ENCODE measurements around the gene TMEM255B.

DNA sequence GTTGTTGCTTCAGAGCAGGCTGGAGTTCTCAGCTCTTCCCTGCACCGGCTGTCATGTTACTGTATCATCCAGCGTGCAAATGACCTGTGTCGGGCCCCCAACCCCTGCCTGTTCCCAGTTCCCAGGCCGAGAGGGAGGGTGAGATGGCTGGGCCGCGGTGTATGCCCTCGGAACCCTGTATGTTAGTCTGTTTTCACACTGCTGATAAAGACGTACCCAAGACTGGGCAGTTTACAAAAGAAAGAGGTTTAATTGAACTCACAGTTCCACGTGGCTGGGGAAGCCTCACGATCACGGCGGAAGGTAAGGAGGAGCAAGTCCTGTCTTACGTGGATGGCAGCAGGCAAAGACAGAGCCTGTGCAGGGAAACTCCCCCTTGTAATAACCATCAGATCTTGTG, 10.9 kb downstream of the TMEM255B start:
- TF ChIP-seq, protein P1, sequence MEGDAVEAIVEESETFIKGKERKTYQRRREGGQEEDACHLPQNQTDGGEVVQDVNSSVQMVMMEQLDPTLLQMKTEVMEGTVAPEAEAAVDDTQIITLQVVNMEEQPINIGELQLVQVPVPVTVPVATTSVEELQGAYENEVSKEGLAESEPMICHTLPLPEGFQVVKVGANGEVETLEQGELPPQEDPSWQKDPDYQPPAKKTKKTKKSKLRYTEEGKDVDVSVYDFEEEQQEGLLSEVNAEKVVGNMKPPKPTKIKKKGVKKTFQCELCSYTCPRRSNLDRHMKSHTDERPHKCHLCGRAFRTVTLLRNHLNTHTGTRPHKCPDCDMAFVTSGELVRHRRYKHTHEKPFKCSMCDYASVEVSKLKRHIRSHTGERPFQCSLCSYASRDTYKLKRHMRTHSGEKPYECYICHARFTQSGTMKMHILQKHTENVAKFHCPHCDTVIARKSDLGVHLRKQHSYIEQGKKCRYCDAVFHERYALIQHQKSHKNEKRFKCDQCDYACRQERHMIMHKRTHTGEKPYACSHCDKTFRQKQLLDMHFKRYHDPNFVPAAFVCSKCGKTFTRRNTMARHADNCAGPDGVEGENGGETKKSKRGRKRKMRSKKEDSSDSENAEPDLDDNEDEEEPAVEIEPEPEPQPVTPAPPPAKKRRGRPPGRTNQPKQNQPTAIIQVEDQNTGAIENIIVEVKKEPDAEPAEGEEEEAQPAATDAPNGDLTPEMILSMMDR (IDR thresholded peaks at IDR 0.05 in 2 of 3, conservative IDR thresholded peaks at IDR 0.05 in 1 of 3; ENCODE audit: borderline replicate concordance in 1 of 3, insufficient read depth in 1 of 3, low read depth in 2 of 3, low read length in 2 of 3): no peak
- TF ChIP-seq, protein P2, sequence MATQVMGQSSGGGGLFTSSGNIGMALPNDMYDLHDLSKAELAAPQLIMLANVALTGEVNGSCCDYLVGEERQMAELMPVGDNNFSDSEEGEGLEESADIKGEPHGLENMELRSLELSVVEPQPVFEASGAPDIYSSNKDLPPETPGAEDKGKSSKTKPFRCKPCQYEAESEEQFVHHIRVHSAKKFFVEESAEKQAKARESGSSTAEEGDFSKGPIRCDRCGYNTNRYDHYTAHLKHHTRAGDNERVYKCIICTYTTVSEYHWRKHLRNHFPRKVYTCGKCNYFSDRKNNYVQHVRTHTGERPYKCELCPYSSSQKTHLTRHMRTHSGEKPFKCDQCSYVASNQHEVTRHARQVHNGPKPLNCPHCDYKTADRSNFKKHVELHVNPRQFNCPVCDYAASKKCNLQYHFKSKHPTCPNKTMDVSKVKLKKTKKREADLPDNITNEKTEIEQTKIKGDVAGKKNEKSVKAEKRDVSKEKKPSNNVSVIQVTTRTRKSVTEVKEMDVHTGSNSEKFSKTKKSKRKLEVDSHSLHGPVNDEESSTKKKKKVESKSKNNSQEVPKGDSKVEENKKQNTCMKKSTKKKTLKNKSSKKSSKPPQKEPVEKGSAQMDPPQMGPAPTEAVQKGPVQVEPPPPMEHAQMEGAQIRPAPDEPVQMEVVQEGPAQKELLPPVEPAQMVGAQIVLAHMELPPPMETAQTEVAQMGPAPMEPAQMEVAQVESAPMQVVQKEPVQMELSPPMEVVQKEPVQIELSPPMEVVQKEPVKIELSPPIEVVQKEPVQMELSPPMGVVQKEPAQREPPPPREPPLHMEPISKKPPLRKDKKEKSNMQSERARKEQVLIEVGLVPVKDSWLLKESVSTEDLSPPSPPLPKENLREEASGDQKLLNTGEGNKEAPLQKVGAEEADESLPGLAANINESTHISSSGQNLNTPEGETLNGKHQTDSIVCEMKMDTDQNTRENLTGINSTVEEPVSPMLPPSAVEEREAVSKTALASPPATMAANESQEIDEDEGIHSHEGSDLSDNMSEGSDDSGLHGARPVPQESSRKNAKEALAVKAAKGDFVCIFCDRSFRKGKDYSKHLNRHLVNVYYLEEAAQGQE (IDR thresholded peaks at IDR 0.05; ENCODE audit: low read depth): no peak
- TF ChIP-seq POLR2A (IDR thresholded peaks at IDR 0.05; ENCODE audit: borderline replicate concordance, extremely low read depth, insufficient read depth, insufficient read length): no peak
- TF ChIP-seq SP1 (IDR thresholded peaks at IDR 0.05; ENCODE audit: low read depth): no peak
- no peak for TF ChIP-seq POLR2AphosphoS5 (IDR thresholded peaks at IDR 0.05; ENCODE audit: low read depth, low read length)
